ENCODE data around the gene SLC16A10.

DNA sequence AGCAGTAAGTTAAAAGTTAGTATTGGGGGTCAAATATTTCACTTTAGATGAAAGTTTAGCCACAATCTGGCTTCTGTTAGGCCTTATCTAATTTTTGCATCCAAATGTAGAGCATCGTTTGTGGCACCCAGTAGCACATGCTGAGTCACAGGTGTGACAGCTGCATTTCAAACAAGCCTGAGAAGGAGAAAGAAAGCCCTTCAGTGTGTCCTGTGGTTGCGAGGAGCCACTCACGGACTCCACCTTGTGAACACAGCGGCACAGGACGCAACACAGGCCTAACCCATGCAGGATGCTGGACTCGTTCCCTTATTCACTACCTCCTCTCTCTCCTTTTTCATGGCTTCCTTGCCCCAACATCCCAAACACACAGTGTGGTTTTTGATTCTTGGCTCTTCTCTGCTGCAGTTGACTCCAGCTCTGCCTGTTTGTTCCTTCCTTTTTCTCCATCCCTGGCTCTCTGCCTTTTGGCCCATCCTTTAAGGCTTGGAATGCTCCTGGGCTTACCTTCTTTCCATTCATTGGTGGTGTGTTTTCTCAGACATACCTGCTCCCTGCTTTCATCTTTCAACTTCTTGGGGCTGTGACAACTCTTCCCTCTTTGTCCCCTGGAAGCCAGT, 124.2 kb downstream of the SLC16A10 start:
- TF ChIP-seq, protein P1, sequence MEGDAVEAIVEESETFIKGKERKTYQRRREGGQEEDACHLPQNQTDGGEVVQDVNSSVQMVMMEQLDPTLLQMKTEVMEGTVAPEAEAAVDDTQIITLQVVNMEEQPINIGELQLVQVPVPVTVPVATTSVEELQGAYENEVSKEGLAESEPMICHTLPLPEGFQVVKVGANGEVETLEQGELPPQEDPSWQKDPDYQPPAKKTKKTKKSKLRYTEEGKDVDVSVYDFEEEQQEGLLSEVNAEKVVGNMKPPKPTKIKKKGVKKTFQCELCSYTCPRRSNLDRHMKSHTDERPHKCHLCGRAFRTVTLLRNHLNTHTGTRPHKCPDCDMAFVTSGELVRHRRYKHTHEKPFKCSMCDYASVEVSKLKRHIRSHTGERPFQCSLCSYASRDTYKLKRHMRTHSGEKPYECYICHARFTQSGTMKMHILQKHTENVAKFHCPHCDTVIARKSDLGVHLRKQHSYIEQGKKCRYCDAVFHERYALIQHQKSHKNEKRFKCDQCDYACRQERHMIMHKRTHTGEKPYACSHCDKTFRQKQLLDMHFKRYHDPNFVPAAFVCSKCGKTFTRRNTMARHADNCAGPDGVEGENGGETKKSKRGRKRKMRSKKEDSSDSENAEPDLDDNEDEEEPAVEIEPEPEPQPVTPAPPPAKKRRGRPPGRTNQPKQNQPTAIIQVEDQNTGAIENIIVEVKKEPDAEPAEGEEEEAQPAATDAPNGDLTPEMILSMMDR (IDR thresholded peaks at IDR 0.05), result no peak
- TF ChIP-seq POLR2A (IDR thresholded peaks at IDR 0.05) (no peak), POLR2AphosphoS5 (IDR thresholded peaks at IDR 0.05) (no peak)

Measured in breast epithelium (tissue), 3 donors.